ENCODE data around the gene UBE2M.

GRCh38 chr19:58584498-58585441 lies 26.4 kb upstream of the UBE2M start:
- no peak for TF ChIP-seq POLR2A (IDR thresholded peaks at IDR 0.05)
- TF ChIP-seq, protein P1, sequence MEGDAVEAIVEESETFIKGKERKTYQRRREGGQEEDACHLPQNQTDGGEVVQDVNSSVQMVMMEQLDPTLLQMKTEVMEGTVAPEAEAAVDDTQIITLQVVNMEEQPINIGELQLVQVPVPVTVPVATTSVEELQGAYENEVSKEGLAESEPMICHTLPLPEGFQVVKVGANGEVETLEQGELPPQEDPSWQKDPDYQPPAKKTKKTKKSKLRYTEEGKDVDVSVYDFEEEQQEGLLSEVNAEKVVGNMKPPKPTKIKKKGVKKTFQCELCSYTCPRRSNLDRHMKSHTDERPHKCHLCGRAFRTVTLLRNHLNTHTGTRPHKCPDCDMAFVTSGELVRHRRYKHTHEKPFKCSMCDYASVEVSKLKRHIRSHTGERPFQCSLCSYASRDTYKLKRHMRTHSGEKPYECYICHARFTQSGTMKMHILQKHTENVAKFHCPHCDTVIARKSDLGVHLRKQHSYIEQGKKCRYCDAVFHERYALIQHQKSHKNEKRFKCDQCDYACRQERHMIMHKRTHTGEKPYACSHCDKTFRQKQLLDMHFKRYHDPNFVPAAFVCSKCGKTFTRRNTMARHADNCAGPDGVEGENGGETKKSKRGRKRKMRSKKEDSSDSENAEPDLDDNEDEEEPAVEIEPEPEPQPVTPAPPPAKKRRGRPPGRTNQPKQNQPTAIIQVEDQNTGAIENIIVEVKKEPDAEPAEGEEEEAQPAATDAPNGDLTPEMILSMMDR (IDR thresholded peaks at IDR 0.05): no peak
